ENCODE measurements around the gene LRPAP1. TPM values are rescaled to one million over a fixed set of nuclear protein-coding genes. Genes with fewer than 3 reads are reported as not detected.

The LRPAP1 gene
- total RNA-seq, 1 experiment from 2014 or later: 110 TPM

GRCh38 chr4:3508542-3508941 lies 23.7 kb downstream of the LRPAP1 start:
- DNase-seq (ENCODE audit: low read depth, low spot score) (no peak), ATAC-seq (no peak)
- ChIA-PET CTCF (no interaction called here), POLR2A (no interaction called here)
- intact Hi-C loops (cut with micrococcal nuclease; ENCODE audit: unreplicated experiment): no loop called here
- H3K36me3 ChIP-seq (ENCODE audit: control insufficient read depth, insufficient read depth, low read length): no peaks in the 10 kb centered on the region
- in situ Hi-C loops (cut with HindIII; ENCODE audit: low pct_unique_long_range_greater_than_20kb, low sequenced_read_pairs): no loop called here
- TF ChIP-seq POLR2AphosphoS5 (IDR thresholded peaks at IDR 0.05; ENCODE audit: low read depth, low read length): no peak
- TF ChIP-seq TCF7L2 (IDR thresholded peaks at IDR 0.05; ENCODE audit: low read depth, low read length): no peak
- TF ChIP-seq, protein P1, sequence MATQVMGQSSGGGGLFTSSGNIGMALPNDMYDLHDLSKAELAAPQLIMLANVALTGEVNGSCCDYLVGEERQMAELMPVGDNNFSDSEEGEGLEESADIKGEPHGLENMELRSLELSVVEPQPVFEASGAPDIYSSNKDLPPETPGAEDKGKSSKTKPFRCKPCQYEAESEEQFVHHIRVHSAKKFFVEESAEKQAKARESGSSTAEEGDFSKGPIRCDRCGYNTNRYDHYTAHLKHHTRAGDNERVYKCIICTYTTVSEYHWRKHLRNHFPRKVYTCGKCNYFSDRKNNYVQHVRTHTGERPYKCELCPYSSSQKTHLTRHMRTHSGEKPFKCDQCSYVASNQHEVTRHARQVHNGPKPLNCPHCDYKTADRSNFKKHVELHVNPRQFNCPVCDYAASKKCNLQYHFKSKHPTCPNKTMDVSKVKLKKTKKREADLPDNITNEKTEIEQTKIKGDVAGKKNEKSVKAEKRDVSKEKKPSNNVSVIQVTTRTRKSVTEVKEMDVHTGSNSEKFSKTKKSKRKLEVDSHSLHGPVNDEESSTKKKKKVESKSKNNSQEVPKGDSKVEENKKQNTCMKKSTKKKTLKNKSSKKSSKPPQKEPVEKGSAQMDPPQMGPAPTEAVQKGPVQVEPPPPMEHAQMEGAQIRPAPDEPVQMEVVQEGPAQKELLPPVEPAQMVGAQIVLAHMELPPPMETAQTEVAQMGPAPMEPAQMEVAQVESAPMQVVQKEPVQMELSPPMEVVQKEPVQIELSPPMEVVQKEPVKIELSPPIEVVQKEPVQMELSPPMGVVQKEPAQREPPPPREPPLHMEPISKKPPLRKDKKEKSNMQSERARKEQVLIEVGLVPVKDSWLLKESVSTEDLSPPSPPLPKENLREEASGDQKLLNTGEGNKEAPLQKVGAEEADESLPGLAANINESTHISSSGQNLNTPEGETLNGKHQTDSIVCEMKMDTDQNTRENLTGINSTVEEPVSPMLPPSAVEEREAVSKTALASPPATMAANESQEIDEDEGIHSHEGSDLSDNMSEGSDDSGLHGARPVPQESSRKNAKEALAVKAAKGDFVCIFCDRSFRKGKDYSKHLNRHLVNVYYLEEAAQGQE (IDR thresholded peaks at IDR 0.05; ENCODE audit: insufficient read depth in 1 of 2, low read depth in 2 of 2, low read length in 1 of 2): no peak
- TF ChIP-seq CTCF (IDR thresholded peaks at IDR 0.05): no peak
- no peak for TF ChIP-seq SIN3A (IDR thresholded peaks at IDR 0.05; ENCODE audit: borderline replicate concordance, insufficient read depth, low read depth, low read length)
- no peaks in the 10 kb centered on the region for H3K9me3 ChIP-seq (ENCODE audit: control insufficient read depth, insufficient read depth, low read depth, low read length)
- no TSS peak for BruUV-seq (replicated peaks)
- H3K4me3 ChIP-seq (ENCODE audit: low read depth in 2 of 2, low read length in 2 of 2): no peak overlapping the region
- H3K27ac ChIP-seq (ENCODE audit: low read length): no peak overlapping the region
- no peaks in the 10 kb centered on the region for H3K4me1 ChIP-seq (ENCODE audit: control insufficient read depth, insufficient read depth, low read length)
- no peaks in the 10 kb centered on the region for H3K27me3 ChIP-seq (ENCODE audit: control insufficient read depth, insufficient read depth, low read length)

- BruUV-seq (replicated peaks): no TSS peak
- H3K4me1 ChIP-seq (ENCODE audit: control insufficient read depth, insufficient read depth, low read length): no peaks in the 10 kb centered on the region
- no peaks in the 10 kb centered on the region for H3K27me3 ChIP-seq (ENCODE audit: control insufficient read depth, insufficient read depth, low read length)
- H3K9me3 ChIP-seq (ENCODE audit: control insufficient read depth, insufficient read depth, low read depth, low read length): no peaks in the 10 kb centered on the region
- H3K36me3 ChIP-seq (ENCODE audit: control insufficient read depth, insufficient read depth, low read length): no peaks in the 10 kb centered on the region
- no peak overlapping the region for H3K4me3 ChIP-seq (ENCODE audit: low read depth in 2 of 2, low read length in 2 of 2)
- ATAC-seq: no peak
- ChIA-PET POLR2A (no interaction called here), CTCF (no interaction called here)
- no peak overlapping the region for H3K27ac ChIP-seq (ENCODE audit: low read length)
- no peak for DNase-seq (ENCODE audit: low read depth, low spot score)
- in situ Hi-C loops (cut with HindIII; ENCODE audit: low pct_unique_long_range_greater_than_20kb, low sequenced_read_pairs): no loop called here
- TF ChIP-seq CTCF (IDR thresholded peaks at IDR 0.05) (no peak), TCF7L2 (IDR thresholded peaks at IDR 0.05; ENCODE audit: low read depth, low read length) (no peak), POLR2AphosphoS5 (IDR thresholded peaks at IDR 0.05; ENCODE audit: low read depth, low read length) (no peak), SIN3A (IDR thresholded peaks at IDR 0.05; ENCODE audit: borderline replicate concordance, insufficient read depth, low read depth, low read length) (no peak)
- TF ChIP-seq, protein P1 (IDR thresholded peaks at IDR 0.05; ENCODE audit: insufficient read depth in 1 of 2, low read depth in 2 of 2, low read length in 1 of 2): no peak
- intact Hi-C loops (cut with micrococcal nuclease; ENCODE audit: unreplicated experiment): no loop called here
Observed at GRCh38 chr4:3505231-3505630, 27.0 kb downstream of the LRPAP1 start.

All from Panc1 (cell line).